ENCODE data around the gene ADCY2.

The ADCY2 gene

DNA sequence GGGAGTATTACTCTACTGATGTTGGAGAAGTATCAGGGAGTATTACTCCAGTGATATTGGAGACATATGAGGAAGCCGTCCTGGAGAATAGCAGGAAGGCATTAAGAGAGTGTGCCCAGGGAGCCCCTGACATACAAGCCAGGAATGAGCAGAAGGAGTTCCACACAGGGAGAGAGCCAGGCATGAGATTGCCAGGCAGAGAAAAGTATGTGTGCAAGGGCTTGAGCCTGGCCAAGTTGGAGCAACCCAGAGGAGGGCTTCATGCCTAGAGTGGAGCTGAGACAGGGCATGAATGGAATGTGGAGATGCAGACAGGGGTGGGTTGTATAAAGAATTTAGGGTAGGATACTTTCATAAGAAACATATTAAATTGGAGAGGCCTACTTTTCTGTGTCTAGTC lies 213.8 kb downstream of the ADCY2 start:
- DNase-seq = no peak

DNA sequence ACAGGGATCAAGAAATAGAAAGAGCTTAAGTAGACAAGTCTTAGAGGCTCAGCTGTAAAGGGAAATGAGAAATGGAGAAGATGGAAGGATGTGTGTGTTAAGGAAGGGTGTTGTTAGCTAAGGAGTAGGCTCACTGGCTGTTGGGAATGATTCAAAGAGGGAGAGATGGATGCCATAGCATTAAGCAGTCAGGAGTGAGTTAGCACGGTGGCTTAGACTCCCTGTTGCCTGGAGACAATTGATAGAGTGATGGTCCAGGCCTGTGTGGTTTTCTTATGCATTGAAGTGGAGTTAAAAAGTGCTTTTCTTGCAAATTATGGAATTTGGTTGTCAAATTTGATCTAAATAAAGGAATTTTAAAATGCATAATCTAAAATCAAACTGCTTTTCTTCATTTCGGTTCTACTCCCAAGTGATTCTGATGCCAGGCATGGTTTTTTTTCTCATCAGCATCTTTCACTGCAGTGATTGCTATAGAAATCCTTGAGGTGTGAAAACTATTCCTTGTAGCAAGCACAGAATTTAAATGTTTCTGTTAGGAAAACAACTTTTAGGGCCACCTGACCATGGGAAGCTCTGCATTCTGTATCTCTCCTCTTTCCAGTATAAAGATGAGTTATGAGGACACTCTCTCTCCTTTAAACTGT lies 214.7 kb downstream of the ADCY2 start:
- no peak for DNase-seq

DNA sequence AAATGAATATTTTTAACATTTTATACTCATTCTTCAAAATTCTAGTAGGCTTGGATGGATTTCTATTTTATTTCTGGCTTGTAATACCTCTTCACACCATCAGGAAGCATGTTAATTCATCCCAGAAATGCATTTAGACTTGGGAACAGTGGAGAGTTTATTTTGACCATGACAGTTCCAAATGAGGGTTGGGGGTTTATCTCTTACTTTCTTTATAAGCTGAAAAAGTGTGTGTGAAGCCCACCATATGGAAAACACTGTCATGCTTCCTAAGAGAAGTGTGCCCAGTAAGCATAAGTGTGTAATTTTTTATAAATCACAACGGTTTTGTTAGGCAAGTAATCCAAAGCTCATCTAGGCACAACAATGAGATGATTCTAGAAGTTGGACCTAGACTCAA lies 215.6 kb downstream of the ADCY2 start:
- no peak for DNase-seq

DNA sequence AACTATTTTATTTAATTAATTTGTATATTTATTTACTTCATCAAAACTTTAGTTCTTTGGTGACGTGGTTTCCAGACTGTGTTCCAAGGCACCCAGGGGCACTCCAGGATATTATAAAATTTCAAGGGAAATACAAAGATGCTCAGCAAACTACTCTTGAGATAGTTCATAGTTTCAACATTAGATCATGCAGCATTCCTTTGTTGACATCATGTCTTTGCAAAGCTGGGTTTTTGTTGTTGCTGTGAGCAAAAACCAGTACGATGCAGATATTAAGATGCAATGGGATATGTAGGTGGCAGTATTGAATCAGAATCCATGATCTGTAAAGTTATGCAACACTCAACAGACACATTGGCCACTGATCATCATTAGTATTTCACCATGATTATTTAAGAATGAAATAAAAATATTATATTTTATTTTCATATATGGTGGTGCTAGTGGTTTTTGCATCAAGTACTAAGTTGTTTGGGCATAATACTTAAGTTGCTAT lies 219.7 kb downstream of the ADCY2 start:
- DNase-seq = no peak

DNA sequence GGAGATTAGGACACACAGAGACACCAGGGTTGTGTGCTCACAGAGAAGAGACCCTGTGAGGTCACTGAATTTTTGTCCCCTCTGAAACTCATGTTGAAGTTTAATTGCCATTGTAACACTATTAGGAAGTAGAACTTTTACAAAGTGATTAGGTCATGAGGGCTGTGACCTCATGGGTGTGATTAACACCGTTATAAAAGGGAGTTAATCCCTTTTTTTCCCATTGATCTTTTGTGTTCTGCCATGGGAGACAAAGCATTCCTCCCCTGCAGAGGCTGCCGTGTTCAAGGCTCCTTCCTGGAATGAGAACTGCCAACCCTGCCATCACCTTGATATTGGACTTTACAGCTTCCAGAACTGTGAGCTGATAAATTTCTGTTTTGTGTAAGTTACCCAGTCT lies 221.0 kb downstream of the ADCY2 start:
- DNase-seq = no peak

DNA sequence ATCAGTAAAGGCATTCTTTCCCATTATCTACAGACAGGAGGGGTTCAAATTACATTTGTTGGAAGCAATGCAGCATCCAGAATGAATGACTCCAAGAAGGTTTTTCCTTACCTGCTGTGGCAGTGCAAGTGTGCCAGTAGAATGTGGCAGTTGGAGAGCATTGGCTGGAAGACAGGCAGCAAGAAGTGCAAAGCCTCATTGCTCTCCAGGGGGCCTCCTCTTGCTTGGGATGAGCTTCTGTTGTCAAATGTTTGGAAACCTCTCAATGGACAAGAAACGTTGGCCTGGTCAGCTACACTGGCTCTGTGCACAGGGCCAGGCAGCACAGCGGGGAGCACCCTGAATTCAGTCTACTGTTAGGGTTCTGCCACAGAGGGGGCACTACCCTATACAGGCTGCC lies 226.6 kb downstream of the ADCY2 start:
- DNase-seq = no peak

DNA sequence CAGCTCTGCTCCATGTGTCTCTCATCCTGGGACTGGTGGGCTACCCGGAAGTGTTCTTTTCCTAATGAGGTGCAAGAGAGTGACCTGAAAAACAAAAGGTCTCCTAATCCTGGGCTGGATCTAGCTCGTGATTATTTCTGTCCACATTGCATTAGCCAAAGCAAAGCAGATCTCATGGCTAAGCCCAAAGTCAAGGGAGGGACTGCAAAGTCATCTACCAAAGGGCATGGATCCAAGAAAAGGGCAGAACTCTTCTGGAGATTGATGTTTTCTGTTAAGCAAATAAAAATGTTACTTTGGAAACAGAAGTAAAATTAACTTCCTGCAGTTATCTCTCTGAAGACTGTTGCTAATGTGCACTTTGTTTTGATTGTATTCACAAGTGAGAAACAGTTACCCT lies 229.8 kb downstream of the ADCY2 start:
- no peak for DNase-seq

DNA sequence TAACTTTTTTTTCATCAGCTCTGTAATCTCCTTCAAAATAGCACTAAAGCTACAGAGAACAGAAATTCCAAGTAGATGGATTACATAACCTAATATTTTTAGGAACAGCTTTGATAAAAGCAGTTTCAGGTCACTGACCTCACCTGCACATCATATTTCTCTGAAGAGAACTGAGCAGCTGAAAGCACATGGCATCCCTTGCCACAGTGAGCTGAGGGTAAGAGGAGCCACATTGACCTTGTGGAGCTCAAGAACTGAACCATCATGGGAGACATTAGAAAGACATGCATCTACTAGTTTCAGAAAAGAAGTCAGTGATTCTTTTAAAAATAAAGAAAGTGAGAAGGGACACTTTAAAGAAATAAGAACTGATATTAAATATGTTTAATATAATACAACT lies 232.3 kb downstream of the ADCY2 start:
- no peak for DNase-seq

DNA sequence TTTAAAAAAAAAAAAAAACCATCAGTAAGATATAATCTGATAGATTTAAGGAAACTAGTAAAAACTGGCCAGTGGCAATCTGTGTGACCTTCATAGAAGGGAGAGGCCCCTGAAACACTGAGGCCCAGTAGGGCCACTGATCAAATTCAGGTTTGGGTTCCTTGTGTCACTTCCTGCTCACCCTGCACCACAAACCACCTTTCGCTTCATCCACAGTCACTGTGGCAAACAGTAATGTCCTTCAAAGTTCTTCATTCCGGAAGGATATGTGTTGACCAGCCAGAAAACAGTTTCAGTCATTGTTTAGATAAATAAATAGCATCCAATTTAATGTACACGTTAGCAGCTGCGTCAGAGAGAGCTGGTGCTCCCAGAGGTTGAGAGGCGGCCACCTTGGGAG lies 232.9 kb downstream of the ADCY2 start:
- no peak for DNase-seq

DNA sequence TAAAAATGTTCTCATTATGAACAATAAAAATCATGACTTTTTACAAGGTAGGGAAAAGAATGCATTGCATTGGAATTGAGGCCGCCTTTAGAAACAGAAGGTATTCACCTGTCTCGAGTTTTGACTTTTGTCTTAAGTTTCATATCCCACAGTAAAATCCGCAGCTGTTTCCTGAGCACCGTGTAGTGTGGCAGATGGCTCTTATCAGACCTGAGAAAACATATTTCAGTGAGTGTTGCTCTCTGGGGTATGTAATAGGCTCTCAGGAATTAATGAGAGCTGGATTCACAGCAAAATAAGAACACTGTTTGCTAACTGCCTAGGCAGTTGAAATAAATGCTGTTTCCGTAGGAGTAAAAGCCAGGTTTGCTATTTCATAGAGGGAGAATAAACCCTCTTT lies 233.6 kb downstream of the ADCY2 start:
- no peak for DNase-seq

DNA sequence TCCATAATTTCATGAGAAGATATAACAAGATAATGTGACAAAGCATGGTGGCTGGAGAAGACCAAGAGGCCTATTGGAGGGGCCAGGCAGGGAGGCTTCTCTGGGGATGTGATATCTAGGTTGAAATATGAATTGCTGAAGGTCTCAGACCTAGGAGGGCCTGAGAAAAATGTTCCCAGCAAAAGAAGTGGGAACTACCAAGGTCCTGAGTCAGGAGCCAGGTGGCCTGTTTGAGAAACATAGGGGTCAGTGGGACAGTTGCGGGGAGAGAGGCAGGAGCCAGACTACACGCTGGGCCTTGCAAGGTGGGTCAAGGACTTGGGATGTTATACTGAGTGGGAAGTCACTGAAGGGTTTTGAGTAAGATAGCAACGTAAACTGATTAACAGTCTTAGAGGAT lies 238.9 kb downstream of the ADCY2 start:
- no peak for DNase-seq

DNA sequence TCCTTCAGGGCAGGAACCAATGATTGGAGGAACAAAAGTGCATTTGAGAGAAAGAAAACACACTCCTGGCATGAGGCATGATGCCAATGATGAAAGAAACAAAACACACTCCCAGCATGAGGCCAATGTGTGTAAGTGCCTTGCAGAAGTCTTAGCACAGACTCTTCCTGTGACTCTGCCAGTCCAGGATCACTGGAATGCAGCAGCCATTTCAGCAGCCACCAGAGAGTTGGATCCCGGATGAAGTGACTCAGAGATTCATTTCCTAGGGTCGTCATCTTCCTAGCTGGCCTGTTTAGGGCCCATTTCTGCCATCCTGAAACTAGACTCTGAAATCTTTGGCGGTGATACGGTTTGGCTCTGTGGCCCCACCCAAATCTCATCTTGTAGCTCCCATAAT lies 242.5 kb downstream of the ADCY2 start:
- DNase-seq = no peak

DNA sequence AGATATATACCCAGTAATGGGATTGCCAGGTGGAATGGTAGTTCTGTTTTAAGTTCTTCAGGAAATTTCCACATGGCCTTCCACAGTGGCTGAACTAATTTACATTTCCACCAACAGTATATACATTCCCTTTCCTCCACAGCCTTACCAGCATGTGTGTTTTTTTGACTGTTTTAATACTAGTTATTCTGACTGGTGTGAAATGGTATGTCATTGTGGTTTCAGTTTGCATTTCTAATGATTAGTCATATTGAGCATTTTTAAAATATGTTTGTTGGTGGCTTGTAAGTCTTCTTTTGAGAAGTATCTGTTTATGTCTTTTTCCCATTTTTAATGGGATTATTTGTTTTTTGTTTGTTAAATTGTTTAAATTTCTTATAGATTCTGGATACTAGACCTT lies 246.1 kb downstream of the ADCY2 start:
- no peak for DNase-seq

DNA sequence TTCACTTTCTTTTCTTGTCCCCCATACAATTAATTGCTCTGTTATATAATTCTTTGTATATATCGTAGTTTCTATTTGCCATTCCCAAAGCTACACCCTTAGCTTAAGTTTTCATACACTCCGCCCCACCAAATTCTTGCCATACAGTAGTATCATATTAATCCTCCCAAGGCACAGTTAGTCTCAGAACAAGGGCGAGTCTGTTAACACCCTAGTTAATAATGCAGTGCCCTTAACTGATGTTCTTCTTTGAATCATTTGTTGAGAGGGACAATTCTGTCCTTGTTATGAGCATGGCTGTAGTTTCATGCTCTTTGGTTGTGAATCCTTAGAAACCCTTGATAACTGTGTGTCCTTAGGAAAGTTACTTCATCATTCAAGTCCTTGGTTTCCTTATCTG lies 248.8 kb downstream of the ADCY2 start:
- DNase-seq = no peak

DNA sequence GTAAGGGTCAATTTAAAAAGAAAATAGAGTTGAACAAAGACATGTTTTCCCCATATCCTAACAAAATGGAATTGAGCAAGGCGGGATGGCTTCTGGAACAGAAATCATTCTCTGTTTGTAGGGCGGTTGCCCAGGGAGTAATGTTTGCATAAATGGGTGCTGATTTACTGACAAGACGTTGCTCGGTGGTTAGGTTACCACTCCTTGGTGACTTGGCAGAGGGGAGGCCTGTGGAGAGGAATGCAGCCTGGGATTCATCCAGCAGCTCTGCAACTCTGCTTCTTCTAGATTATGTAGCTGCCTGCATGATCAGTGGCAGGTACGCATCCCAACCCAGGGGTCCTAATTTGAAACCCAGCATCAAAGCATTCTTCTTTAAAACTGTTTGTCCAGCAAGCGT lies 254.8 kb downstream of the ADCY2 start:
- no peak for DNase-seq

DNA sequence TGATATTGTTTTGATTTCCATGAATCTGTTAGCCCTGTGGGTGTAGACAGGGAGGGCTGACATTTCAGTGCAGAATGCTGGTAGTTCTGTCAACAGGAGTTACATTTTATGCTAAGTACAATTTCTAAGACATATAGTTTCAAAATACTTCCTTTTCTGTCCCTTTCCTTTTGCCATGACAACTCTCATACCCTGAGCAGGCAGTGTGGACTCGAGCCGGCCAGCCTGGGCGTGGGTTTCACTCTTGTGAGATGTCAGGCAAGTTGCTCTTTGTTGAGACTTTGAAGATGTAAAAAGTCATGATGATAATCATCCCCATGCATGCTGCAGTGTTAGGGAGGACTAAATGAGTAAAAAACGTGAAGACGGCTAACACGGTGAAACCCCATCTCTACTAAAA lies 257.1 kb downstream of the ADCY2 start:
- DNase-seq = no peak

DNA sequence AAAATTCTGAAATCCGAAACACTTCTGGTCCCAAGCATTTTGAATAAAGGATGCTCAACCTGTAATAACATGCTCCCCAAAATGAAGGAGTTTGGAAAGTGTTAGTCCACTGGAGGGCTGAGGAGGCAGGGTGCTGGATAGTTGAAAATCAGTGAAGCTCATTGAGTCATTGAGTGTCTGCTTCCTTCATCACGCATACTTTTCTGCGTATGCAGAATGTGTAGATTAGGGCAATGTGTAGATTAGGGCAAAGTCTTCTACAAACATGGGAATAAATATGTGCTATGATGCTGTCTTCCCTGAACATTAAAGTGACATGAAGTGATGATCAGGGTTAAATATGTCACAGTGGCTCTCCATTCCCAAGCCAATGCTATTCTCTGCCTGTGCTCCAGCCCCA lies 261.2 kb downstream of the ADCY2 start:
- no peak for DNase-seq

DNA sequence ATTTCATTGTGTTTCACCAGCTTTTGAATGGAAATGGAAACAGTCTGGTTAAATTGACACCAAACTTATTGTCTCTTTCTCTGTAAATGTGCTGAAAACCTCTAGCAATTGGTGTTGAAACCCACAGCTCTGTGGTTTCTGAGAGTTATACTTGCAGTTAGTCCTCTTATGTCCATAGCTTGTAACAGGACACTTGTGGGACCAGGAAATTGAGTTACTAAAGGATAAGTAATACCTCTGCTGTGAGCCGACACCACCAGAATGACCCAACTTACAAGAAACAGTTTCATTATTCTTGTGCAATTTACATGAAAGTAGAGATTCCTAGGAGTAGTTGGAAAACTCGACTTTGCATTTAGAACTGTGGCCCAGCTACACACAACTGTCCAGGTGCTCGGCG lies 263.5 kb downstream of the ADCY2 start:
- DNase-seq = no peak

DNA sequence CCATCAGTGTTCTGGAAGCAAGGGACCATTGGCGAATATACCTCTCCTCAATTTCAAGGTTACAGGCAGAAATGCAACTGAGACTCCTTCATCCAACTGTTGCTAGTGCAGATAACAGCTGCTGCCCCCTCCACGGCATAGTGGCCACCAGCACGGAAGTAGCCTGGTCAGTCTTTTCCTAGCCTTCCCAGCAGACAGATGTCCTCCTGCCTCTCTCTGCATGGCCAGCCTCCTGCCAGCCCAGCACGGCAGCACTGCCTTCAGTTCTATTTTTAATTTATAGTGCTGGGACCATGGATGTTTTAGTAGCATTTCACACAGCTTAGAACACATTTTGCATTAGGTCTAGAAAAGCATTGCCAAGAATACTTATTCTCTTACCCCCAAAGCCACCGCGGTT lies 266.4 kb downstream of the ADCY2 start:
- DNase-seq = no peak

DNA sequence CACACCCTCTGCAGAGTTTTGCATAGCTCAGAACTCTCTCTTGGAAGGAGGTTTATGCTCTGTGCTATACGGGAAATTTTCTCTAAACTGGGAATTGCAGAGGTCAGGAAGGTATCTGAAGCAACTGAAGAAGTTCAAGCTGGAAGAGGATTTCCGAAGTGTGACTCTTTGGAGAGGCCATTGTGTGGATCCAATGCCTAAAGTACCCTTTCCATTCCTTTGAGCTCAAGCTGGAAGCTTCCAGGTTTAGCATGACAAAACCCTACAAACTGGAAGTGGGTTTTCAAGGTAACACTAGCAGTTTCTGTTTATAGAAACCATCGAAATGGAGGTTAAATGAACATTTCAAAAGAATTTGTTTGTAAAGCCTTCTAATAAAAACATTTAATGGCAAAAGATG lies 267.9 kb downstream of the ADCY2 start:
- DNase-seq = no peak

DNA sequence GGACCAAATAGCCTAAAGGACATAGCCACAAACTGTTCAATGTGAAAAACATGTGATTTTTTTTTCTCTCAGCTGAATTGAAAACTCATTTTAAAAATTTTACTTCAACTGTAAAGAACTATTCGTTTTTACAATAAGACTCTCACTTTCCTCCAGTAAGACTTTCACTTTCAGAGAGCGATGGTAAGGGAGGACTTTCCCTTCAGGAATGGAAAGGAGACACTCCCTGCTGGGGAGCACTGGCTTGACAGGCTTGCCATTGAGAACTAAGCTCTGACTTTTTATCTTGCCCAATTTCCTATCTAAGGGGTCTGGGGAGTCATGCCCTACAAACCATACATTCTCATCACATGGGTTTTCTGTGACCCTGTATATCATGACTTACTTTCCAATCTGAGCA lies 268.3 kb downstream of the ADCY2 start:
- DNase-seq = no peak

DNA sequence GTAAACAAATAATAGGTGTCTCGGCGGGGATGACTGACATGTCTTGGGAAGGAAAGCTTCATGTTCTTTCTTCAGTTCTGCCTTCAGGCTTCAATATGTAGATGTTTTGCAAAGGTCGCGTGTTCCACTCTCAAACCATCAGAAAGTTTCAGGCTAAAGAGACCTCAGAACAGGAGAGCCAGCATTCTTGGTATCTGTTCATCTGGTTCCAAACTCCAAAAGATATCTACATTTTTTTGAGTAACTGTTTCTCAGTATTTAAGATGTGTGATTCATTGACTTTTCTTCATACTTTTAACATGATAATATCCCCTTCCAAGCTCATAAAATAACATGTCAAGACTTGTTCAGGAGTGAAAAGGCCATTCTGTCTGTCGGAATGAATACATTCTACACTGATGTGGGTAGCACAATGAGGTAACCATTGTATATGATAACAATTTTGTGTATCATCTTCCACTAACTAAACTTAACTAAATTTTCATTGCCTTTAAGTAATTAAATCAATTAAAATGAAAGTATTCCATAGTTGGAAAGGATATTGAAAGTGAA lies 271.4 kb downstream of the ADCY2 start:
- no peak for DNase-seq

DNA sequence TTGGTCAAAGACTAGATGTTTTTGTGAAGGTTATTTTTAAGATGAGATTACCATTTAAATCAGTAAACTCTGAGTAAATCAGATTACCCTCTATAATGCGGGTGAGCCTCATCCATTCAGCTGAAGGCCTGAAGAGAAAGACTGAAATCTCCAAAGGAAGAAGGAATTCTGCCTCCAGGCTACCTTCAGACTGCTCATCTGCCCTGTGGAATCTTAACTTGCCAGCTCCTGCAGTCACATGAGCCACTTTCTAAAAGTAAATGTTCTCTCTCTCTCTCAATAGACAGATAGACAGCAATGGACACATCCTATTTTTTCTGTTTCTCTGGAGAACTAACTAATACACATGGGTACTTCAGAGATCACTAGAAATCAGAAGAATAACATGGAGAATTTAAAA lies 272.2 kb downstream of the ADCY2 start:
- no peak for DNase-seq

DNA sequence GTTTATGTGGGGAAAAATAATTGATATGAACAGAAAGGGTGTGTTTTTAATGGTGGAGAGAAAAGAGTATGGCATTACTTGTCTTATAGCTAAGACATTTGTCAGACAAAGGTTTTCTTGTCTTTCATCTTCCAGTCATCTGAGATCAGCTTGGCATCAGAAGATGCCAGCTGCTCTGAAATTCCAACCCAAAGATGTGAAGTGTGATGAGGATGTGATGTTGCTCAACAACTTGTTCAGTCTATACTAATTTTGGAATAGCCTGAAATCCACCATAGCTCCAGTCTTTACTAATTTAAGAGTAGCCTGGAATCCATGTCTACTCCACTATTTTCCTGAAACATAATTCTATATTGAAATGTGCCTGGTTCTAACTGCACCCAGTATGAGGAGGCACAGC lies 272.7 kb downstream of the ADCY2 start:
- no peak for DNase-seq

DNA sequence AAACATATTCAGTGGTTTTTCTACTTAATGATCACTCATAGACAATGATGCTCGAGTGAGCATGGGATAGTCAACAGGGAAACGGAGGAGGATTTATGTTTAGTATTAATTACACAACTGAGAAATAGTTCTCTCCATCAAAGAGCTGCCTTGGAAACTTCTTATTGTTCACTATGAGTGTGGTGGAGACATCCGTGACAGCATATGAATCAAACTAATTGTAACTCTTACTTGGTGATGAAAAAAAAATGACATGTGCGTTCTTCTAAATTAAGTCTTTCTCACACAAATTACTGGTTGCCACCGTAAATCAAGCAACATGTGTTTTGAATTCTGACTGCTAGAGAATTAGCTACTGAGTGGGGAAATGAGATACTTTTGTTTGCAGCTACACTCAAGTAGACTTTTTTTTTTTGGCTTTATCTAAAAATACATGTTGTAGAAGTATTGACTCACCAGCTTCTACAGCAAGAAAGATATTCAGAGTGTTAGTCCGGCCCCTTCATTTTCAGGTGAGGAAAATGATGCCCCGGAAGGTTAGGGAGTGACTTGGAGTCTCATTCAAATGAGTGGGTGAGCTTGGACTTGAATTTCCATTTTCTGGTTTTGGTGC lies 275.5 kb downstream of the ADCY2 start:
- DNase-seq = peak; percentile 1
